HEK293 (cell line): ENCODE measurements around the gene TCF3.
"Not testable (repeated sequence)": the region's sequence is repeated elsewhere in the genome, so short reads cannot be mapped to it uniquely, and the experiment has no call there.

Source experiments
- CTCF ChIA-PET: fragments of 350-600 bp; formaldehyde crosslinking; extraction: SDS; loops from one replicate; lab custom pipeline; 2021; ENCODE audit warnings: antibody characterized with exemption; lab: Yijun Ruan, JAX
- POLR2A ChIA-PET: fragments of 300-600 bp; formaldehyde crosslinking; extraction: SDS; loops from one replicate; lab custom pipeline; 2020; ENCODE audit warnings: antibody characterized with exemption, inconsistent platforms; lab: Yijun Ruan, JAX
- H3K27ac ChIP-seq: fragments of 200-500 bp; sonication (Bioruptor generic); 2 replicates; pipeline ENCODE4 v1.5.1; 2014; ENCODE audit warnings: low read depth, low read length, control low read depth, inconsistent platforms; ENCODE audit errors: extremely low read depth
- H3K36me3 ChIP-seq, 2 experiments: fragments of 200-500 bp in 1 of 2; sonication (Bioruptor generic) in 1 of 2; 1 replicate in 1 of 2; 2 replicates in 1 of 2; pipeline ENCODE4 v1.5.1; 2014 to 2017; ENCODE audit warnings: inconsistent platforms in 2 of 2, low read length in 2 of 2; ENCODE audit not compliant: control insufficient read depth in 2 of 2, insufficient read depth in 1 of 2
- H3K4me1 ChIP-seq: fragments of 200-500 bp; sonication (Bioruptor generic); 2 replicates; pipeline ENCODE4 v1.5.1; 2014; ENCODE audit warnings: mild to moderate bottlenecking, low read length, inconsistent platforms; ENCODE audit not compliant: control insufficient read depth, insufficient read depth
- H3K4me3 ChIP-seq: 2 replicates; pipeline ENCODE4 v1.5.1; 2011; ENCODE audit warnings: low read depth, mild to moderate bottlenecking, control low read depth, low read length, moderate library complexity
- H3K9me3 ChIP-seq: fragments of 200-500 bp; sonication (Bioruptor generic); 2 replicates; pipeline ENCODE4 v1.5.1; 2014; ENCODE audit warnings: low read depth, low read length, inconsistent platforms; ENCODE audit not compliant: control insufficient read depth, insufficient read depth
- SALL2 ChIP-seq: fragments of 450-650 bp; formaldehyde crosslinking; IDR thresholded peaks from 2 replicates; pipeline ENCODE4 v1.5.0; 2017; ENCODE audit warnings: missing biosample characterization, mild to moderate bottlenecking, missing genetic modification characterization, borderline replicate concordance
- ZBTB21 ChIP-seq: fragments of 450-650 bp; formaldehyde crosslinking; IDR thresholded peaks from 2 replicates; pipeline ENCODE4 v1.5.1; 2017; ENCODE audit warnings: missing biosample characterization, missing genetic modification characterization
- ZBTB49 ChIP-seq: fragments of 450-650 bp; formaldehyde crosslinking; IDR thresholded peaks from 2 replicates; pipeline ENCODE4 v1.5.1; 2016; ENCODE audit warnings: missing biosample characterization, missing genetic modification characterization, low read depth
- ZBTB8A ChIP-seq: fragments of 450-650 bp; formaldehyde crosslinking; IDR thresholded peaks from 2 replicates; pipeline ENCODE4 v1.5.1; 2016; ENCODE audit warnings: missing biosample characterization, missing genetic modification characterization
- ZFHX2 ChIP-seq: fragments of 450-650 bp; formaldehyde crosslinking; conservative IDR thresholded peaks from 2 replicates; pipeline ENCODE4 v1.5.1; 2016; ENCODE audit warnings: missing biosample characterization, missing genetic modification characterization
- ZNF112 ChIP-seq: fragments of 450-650 bp; formaldehyde crosslinking; IDR thresholded peaks from 2 replicates; pipeline ENCODE4 v1.5.0; 2017; ENCODE audit warnings: missing biosample characterization, missing genetic modification characterization
- ZNF121 ChIP-seq: fragments of 450-650 bp; formaldehyde crosslinking; IDR thresholded peaks from 2 replicates; pipeline ENCODE4 v1.5.1; 2016; ENCODE audit warnings: missing biosample characterization, missing genetic modification characterization
- ZNF175 ChIP-seq: fragments of 450-650 bp; formaldehyde crosslinking; IDR thresholded peaks from 2 replicates; pipeline ENCODE4 v1.5.1; 2016; ENCODE audit warnings: missing biosample characterization, missing genetic modification characterization
- ZNF211 ChIP-seq: fragments of 450-650 bp; formaldehyde crosslinking; IDR thresholded peaks from 2 replicates; pipeline ENCODE4 v1.5.1; 2016; ENCODE audit warnings: low read depth, missing biosample characterization, missing genetic modification characterization
- ZNF223 ChIP-seq: fragments of 450-650 bp; formaldehyde crosslinking; IDR thresholded peaks from 2 replicates; pipeline ENCODE4 v1.5.1; 2016; ENCODE audit warnings: missing biosample characterization, missing genetic modification characterization
- ZNF394 ChIP-seq: fragments of 450-650 bp; formaldehyde crosslinking; IDR thresholded peaks from 2 replicates; pipeline ENCODE4 v1.5.1; 2016; ENCODE audit warnings: missing biosample characterization, missing genetic modification characterization, mild to moderate bottlenecking, moderate library complexity, borderline replicate concordance
- ZNF514 ChIP-seq: fragments of 450-650 bp; formaldehyde crosslinking; IDR thresholded peaks from 2 replicates; pipeline ENCODE4 v1.5.1; 2016; ENCODE audit warnings: missing biosample characterization, missing genetic modification characterization
- ZNF555 ChIP-seq: fragments of 450-650 bp; formaldehyde crosslinking; conservative IDR thresholded peaks from 2 replicates; pipeline ENCODE4 v1.5.1; 2017; ENCODE audit warnings: missing biosample characterization, mild to moderate bottlenecking, missing genetic modification characterization, inconsistent platforms
- ZNF600 ChIP-seq: fragments of 450-650 bp; formaldehyde crosslinking; IDR thresholded peaks from 2 replicates; pipeline ENCODE4 v1.5.1; 2016; ENCODE audit warnings: missing biosample characterization, missing genetic modification characterization
- ZNF624 ChIP-seq: fragments of 450-650 bp; formaldehyde crosslinking; IDR thresholded peaks from 2 replicates; pipeline ENCODE4 v1.5.1; 2017; ENCODE audit warnings: missing biosample characterization, missing genetic modification characterization
- ZNF629 ChIP-seq: fragments of 450-650 bp; formaldehyde crosslinking; IDR thresholded peaks from 2 replicates; pipeline ENCODE4 v1.5.1; 2017; ENCODE audit warnings: missing biosample characterization, missing genetic modification characterization
- ZNF692 ChIP-seq: fragments of 450-650 bp; formaldehyde crosslinking; IDR thresholded peaks from 2 replicates; pipeline ENCODE4 v1.5.1; 2016; ENCODE audit warnings: missing biosample characterization, missing genetic modification characterization
- ZNF777 ChIP-seq: fragments of 450-650 bp; formaldehyde crosslinking; IDR thresholded peaks from 2 replicates; pipeline ENCODE4 v1.5.1; 2017; ENCODE audit warnings: missing biosample characterization, missing genetic modification characterization, borderline replicate concordance
- ZNF830 ChIP-seq: fragments of 450-650 bp; IDR thresholded peaks from 2 replicates; pipeline ENCODE4 v1.5.0; 2018; ENCODE audit warnings: missing biosample characterization, missing genetic modification characterization, low read depth, mild to moderate bottlenecking, moderate library complexity
- ZSCAN23 ChIP-seq: fragments of 450-650 bp; formaldehyde crosslinking; IDR thresholded peaks from 2 replicates; pipeline ENCODE4 v1.5.1; 2016; ENCODE audit warnings: missing biosample characterization, missing genetic modification characterization
- TF ChIP-seq, protein P1 (sequence below): fragments of 450-650 bp; formaldehyde crosslinking; IDR thresholded peaks from 2 replicates; pipeline ENCODE4 v1.5.1; 2016; ENCODE audit warnings: missing biosample characterization, missing genetic modification characterization
- TF ChIP-seq, protein P2 (sequence below): fragments of 450-650 bp; formaldehyde crosslinking; conservative IDR thresholded peaks from 2 replicates; pipeline ENCODE4 v1.5.1; 2016; ENCODE audit warnings: low read depth, missing biosample characterization, missing genetic modification characterization

The TCF3 gene

GRCh38 chr19:1690699-1691307 is 38.4 kb upstream of the TCF3 start (continued):
- TF ChIP-seq ZNF211 (tag by site-specific recombination), result no peak
- no peak for TF ChIP-seq ZNF175
- no peak for TF ChIP-seq ZBTB8A (tag by site-specific recombination)
- TF ChIP-seq, protein P1, sequence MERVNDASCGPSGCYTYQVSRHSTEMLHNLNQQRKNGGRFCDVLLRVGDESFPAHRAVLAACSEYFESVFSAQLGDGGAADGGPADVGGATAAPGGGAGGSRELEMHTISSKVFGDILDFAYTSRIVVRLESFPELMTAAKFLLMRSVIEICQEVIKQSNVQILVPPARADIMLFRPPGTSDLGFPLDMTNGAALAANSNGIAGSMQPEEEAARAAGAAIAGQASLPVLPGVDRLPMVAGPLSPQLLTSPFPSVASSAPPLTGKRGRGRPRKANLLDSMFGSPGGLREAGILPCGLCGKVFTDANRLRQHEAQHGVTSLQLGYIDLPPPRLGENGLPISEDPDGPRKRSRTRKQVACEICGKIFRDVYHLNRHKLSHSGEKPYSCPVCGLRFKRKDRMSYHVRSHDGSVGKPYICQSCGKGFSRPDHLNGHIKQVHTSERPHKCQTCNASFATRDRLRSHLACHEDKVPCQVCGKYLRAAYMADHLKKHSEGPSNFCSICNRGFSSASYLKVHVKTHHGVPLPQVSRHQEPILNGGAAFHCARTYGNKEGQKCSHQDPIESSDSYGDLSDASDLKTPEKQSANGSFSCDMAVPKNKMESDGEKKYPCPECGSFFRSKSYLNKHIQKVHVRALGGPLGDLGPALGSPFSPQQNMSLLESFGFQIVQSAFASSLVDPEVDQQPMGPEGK (tag by site-specific recombination), result peak; percentile 50; the same call in 1 of the 2 replicates
- no peak for TF ChIP-seq ZNF692 (tag by site-specific recombination)

DNA sequence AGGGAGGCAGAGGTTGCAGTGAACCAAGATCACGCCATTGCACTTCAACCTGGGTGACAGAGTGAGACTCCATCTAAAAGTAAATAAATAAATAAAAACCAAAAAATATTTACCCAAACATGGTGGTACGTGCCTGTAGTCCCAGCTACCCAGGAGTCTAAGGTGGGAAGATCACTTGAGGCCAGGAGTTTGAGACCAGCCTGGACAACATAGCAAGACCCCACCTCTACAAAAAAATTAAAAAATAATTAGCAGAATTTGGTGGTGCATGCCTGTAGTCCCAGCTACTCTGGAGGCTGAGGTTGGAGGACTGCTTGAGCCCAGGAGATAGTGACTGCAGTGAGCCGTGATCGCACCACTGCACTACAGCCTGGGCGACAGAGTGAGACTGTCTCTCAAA is 33.4 kb upstream of the TCF3 start:
- CTCF ChIA-PET, result interaction anchor here (1.2 kb wide), 1 partner anchor 14 kb away, joined by 4 read pairs; no protein-coding TSS in a partner anchor
- POLR2A ChIA-PET, H3K36me3 ChIP-seq, H3K9me3 ChIP-seq, H3K4me3 ChIP-seq, H3K27ac ChIP-seq, H3K4me1 ChIP-seq: not testable (repeated sequence)
- TF ChIP-seq ZNF121 (tag by site-specific recombination), result peak; percentile 65; the same call in 1 of the 2 replicates

GRCh38 chr19:1685046-1685445 is 32.6 kb upstream of the TCF3 start:
- Histone ChIP-seq H3K36me3 (no peaks in the 10 kb centered on the region), H3K9me3 (no peaks in the 10 kb centered on the region), H3K4me1 (no peaks in the 10 kb centered on the region), H3K4me3 (no peak overlapping the region), H3K27ac (no peak overlapping the region)
- ChIA-PET POLR2A (no interaction called here), CTCF (interaction anchor here (1.2 kb wide), 1 partner anchor 13 kb away, joined by 4 read pairs; no protein-coding TSS in a partner anchor)
- no peak for TF ChIP-seq ZNF830 (tag by site-specific recombination)
- no peak for TF ChIP-seq ZNF600 (tag by site-specific recombination)
- TF ChIP-seq, protein P2, sequence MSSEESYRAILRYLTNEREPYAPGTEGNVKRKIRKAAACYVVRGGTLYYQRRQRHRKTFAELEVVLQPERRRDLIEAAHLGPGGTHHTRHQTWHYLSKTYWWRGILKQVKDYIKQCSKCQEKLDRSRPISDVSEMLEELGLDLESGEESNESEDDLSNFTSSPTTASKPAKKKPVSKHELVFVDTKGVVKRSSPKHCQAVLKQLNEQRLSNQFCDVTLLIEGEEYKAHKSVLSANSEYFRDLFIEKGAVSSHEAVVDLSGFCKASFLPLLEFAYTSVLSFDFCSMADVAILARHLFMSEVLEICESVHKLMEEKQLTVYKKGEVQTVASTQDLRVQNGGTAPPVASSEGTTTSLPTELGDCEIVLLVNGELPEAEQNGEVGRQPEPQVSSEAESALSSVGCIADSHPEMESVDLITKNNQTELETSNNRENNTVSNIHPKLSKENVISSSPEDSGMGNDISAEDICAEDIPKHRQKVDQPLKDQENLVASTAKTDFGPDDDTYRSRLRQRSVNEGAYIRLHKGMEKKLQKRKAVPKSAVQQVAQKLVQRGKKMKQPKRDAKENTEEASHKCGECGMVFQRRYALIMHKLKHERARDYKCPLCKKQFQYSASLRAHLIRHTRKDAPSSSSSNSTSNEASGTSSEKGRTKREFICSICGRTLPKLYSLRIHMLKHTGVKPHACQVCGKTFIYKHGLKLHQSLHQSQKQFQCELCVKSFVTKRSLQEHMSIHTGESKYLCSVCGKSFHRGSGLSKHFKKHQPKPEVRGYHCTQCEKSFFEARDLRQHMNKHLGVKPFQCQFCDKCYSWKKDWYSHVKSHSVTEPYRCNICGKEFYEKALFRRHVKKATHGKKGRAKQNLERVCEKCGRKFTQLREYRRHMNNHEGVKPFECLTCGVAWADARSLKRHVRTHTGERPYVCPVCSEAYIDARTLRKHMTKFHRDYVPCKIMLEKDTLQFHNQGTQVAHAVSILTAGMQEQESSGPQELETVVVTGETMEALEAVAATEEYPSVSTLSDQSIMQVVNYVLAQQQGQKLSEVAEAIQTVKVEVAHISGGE (tag by site-specific recombination), result no peak
- no peak for TF ChIP-seq ZNF514
- no peak for TF ChIP-seq ZBTB21 (tag by site-specific recombination)
- TF ChIP-seq ZNF555 (tag by site-specific recombination), result no peak
- TF ChIP-seq SALL2 (tag by site-specific recombination), result no peak
- TF ChIP-seq ZNF223 (tag by site-specific recombination), result no peak
- no peak for TF ChIP-seq ZNF112 (tag by site-specific recombination)
- no peak for TF ChIP-seq ZNF394
- no peak for TF ChIP-seq ZBTB49 (tag by site-specific recombination)
- no peak for TF ChIP-seq ZNF624
- TF ChIP-seq ZFHX2, result no peak
- TF ChIP-seq ZNF629, result no peak
- TF ChIP-seq ZNF777 (tag by site-specific recombination), result no peak
- TF ChIP-seq ZSCAN23 (tag by site-specific recombination), result no peak
